ENCODE data around the gene CERS4.

CERS4 gene

GRCh38 chr19:8208922-8209461 lies at the start of gene CERS4:
Gene CERS4 (plus strand): TSS chr19:8209370. CDS start chr19:8251077, 41,707 bp downstream.
- TF ChIP-seq CTCF (IDR thresholded peaks at IDR 0.05), result no peak

GRCh38 chr19:8161135-8161646 lies 48.0 kb upstream of the CERS4 start:
- no peak for TF ChIP-seq CTCF (IDR thresholded peaks at IDR 0.05)

DNA sequence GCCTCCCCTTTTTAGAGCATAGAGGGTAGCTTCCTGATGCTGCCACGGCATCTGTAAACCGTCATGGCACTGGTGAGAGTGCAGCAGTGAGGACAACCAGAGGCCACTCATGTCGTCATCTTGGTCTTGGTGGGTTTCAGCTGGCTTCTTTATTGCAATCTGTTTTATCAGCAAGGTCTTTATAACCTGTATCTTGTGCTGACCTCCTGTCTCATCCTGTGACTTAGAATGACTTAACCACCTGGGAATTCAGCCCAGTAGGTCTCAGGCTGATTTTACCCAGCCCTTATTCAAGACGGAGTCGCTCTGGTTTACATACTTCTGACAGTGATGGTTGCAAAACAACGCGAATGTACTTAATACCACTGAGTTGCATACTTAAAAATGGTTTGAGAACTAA lies 45.4 kb upstream of the CERS4 start:
- TF ChIP-seq CTCF (IDR thresholded peaks at IDR 0.05), result no peak

DNA sequence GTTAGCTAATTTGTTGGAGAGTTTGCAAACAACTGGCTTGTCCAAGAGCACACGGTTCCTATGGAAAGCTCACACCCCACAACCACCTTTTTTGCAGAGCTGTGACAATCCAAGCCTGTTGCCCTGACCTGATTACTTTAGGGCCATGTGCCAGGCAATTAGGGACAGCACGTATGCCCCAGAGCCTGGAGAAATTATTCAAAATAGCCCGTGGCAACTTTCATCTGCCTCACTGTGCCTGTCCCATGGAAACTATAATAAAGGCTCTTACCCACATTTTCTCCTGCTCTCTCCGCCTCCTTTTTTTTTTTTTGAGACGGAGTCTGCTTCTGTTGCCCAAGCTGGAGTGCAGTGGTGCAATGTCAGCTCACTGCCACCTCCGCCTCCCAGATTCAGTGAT lies 41.2 kb upstream of the CERS4 start:
- no peak for TF ChIP-seq CTCF (IDR thresholded peaks at IDR 0.05)

GRCh38 chr19:8168537-8168936 lies 40.6 kb upstream of the CERS4 start:
- no peak for TF ChIP-seq CTCF (IDR thresholded peaks at IDR 0.05)

- no peak for TF ChIP-seq CTCF (IDR thresholded peaks at IDR 0.05)
Observed at GRCh38 chr19:8174706-8175105, 34.5 kb upstream of the CERS4 start.

DNA sequence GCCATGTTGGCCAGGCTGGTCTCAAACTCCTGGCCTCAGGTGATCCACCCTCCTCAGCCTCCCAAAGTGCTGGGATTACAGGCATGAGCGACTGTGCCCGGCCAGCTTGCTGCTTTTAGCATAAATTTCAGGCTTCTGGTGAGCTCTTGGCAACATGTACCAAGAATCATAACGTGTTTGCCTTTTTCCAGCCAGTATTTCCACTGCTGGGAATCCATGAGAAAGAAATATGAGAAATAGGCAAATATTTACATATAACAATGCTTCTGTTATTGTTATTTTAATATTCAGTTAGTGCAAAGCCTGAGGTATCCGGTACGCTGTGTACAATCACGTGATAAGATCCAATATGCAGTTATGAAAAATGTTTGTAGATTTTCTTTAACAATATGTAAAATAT lies 29.2 kb upstream of the CERS4 start:
- no peak for TF ChIP-seq CTCF (IDR thresholded peaks at IDR 0.05)

- TF ChIP-seq CTCF (IDR thresholded peaks at IDR 0.05), result no peak
Observed at GRCh38 chr19:8184274-8184673, 24.9 kb upstream of the CERS4 start.

Data from LNCAP (cell line).